Esophagus muscularis mucosa (tissue), 3 donors: ENCODE results near the gene RSPO3.

Source experiments
- POLR2A ChIP-seq: fragments of 450-650 bp; IDR thresholded peaks from one replicate; pipeline ENCODE4 v1.6.1; 2017; ENCODE audit warnings: antibody characterized with exemption, moderate library complexity, mild to moderate bottlenecking, low read depth
- TF ChIP-seq, protein P1 (sequence below), 3 experiments: fragments of 200-600 bp in 2 of 3; fragments of 450-650 bp in 1 of 3; sonication (generic) in 2 of 3; IDR thresholded peaks; one replicate each; pipeline ENCODE4 v1.5.1; 2017 to 2019; ENCODE audit warnings: antibody characterized with exemption in 3 of 3, mild to moderate bottlenecking in 2 of 3, moderate library complexity in 1 of 3

DNA sequence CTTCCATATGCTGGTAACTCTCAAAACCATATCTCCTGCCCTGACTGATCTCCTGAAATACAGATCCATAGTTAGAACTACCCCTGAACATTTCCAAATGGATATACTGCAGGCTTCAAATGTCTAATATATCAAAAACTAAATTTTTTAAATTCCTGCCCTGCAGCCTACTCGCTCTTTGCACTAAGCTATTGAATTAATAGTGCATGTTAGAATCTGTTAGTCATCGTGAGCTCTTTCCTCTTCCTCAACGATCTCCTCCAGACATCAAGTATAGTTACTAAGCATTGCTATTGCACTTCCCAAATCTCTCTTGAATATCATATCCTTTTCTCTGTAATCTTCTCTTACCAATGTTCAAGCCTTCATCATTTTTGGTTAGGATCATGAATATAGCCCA, 26.0 kb upstream of the RSPO3 start:
- TF ChIP-seq, protein P1, sequence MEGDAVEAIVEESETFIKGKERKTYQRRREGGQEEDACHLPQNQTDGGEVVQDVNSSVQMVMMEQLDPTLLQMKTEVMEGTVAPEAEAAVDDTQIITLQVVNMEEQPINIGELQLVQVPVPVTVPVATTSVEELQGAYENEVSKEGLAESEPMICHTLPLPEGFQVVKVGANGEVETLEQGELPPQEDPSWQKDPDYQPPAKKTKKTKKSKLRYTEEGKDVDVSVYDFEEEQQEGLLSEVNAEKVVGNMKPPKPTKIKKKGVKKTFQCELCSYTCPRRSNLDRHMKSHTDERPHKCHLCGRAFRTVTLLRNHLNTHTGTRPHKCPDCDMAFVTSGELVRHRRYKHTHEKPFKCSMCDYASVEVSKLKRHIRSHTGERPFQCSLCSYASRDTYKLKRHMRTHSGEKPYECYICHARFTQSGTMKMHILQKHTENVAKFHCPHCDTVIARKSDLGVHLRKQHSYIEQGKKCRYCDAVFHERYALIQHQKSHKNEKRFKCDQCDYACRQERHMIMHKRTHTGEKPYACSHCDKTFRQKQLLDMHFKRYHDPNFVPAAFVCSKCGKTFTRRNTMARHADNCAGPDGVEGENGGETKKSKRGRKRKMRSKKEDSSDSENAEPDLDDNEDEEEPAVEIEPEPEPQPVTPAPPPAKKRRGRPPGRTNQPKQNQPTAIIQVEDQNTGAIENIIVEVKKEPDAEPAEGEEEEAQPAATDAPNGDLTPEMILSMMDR (IDR thresholded peaks at IDR 0.05) = no peak
- no peak for TF ChIP-seq POLR2A
